Naive thymus-derived CD8-positive, alpha-beta T cell (primary cell): Measurements from ENCODE around the gene MFSD8. TPM values are rescaled to one million over a fixed set of nuclear protein-coding genes. Genes with fewer than 3 reads are reported as not detected.
"Not testable (repeated sequence)": the region's sequence is repeated elsewhere in the genome, so short reads cannot be mapped to it uniquely, and the experiment has no call there.

ENCODE experiments used
- ATAC-seq, 2 donors: fragments of 150-1000 bp; cut with Tn5 transposase in 1 of 2; sonication (Bioruptor Pico), chemical (Tn5 transposase) in 1 of 2; 1 replicate in 1 of 2; 2 replicates in 1 of 2; pipeline ENCODE4 v1.10.0; 2021; ENCODE audit warnings: mild to moderate bottlenecking in 2 of 2, moderate library complexity in 2 of 2
- POLR2A ChIA-PET: fragments of 350-600 bp; sonication (Branson Sonifier 250); formaldehyde crosslinking; loops from one replicate; lab custom pipeline; 2021; ENCODE audit warnings: antibody characterized with exemption; lab: Charles Lee
- DNase-seq, 10 donors: peaks; one replicate each; pipeline versions ENCODE4 v3.0.0 to v3.0.0-alpha.2; 2020 to 2022
- H3K27ac Mint-ChIP-seq, 10 donors: one replicate each; pipeline ENCODE4 v1.8.0; 2020 to 2022; ENCODE audit warnings: mild to moderate bottlenecking in 10 of 10, mixed read lengths in 10 of 10, moderate library complexity in 4 of 10, inconsistent platforms in 1 of 10
- H3K27me3 Mint-ChIP-seq, 5 donors: one replicate each; pipeline ENCODE4 v1.8.0; 2021 to 2022; ENCODE audit warnings: mixed read lengths in 5 of 5
- H3K36me3 Mint-ChIP-seq, 3 donors: one replicate each; pipeline ENCODE4 v1.8.0; 2020 to 2022; ENCODE audit warnings: mixed read lengths in 3 of 3, mild to moderate bottlenecking in 2 of 3, inconsistent platforms in 1 of 3
- H3K4me1 Mint-ChIP-seq, 4 donors: one replicate each; pipeline ENCODE4 v1.8.0; 2021 to 2022; ENCODE audit warnings: mixed read lengths in 4 of 4
- H3K4me3 Mint-ChIP-seq, 10 donors: one replicate each; pipeline ENCODE4 v1.8.0; 2020 to 2022; ENCODE audit warnings: mild to moderate bottlenecking in 10 of 10, mixed read lengths in 10 of 10, moderate library complexity in 6 of 10, inconsistent platforms in 1 of 10
- H3K9me3 Mint-ChIP-seq, 9 donors: one replicate each; pipeline ENCODE4 v1.8.0; 2020 to 2022; ENCODE audit warnings: mixed read lengths in 9 of 9, mild to moderate bottlenecking in 3 of 9, inconsistent platforms in 1 of 9, moderate library complexity in 1 of 9
- polyA plus RNA-seq, 3 donors: library from polyadenylated mRNA; unstranded; fragments of 300-500 nt; fragmentation: Illumina TruSeq; gene quantifications; one replicate each; pipeline ENCODE4 v1.2.3, GENCODE V29; 2021
- total RNA-seq, 8 experiments: library from RNA in 2 of 8; stranded (reverse) in 2 of 8; gene quantifications; one replicate each; pipeline ENCODE4 v1.2.3 and lab custom pipeline; 2021 to 2026

MFSD8 gene
- total and polyA plus RNA-seq, 5 experiments from 2014 or later, result 5.8 to 44.3 (median 7.8) TPM

GRCh38 chr4:127930175-127930574 lies 34.8 kb downstream of the MFSD8 start:
- Mint-ChIP-seq H3K4me3 (no peak overlapping the region), H3K9me3 (peaks cover 0 to 4% (median 0%) of the 10 kb centered on the region in 9 donors), H3K36me3 (peaks cover 0 to 45% (median 32%) of the 10 kb centered on the region in 3 donors), H3K27ac (no peak overlapping the region), H3K4me1 (peaks cover 0 to 6% (median 4%) of the 10 kb centered on the region in 4 donors), H3K27me3 (no peaks in the 10 kb centered on the region)
- DNase-seq, result no peak
- ATAC-seq, result no peak
- POLR2A ChIA-PET, result interaction anchor here (0.6 kb wide), 1 partner anchor 27 kb away, joined by 5 read pairs; no protein-coding TSS in a partner anchor

GRCh38 chr4:127925720-127926119 lies 39.3 kb downstream of the MFSD8 start:
- POLR2A ChIA-PET, DNase-seq, H3K4me3 Mint-ChIP-seq, H3K27me3 Mint-ChIP-seq, H3K27ac Mint-ChIP-seq, H3K4me1 Mint-ChIP-seq, H3K9me3 Mint-ChIP-seq, ATAC-seq: not testable (repeated sequence)
- H3K36me3 Mint-ChIP-seq, result peaks cover 0 to 68% (median 54%) of the 10 kb centered on the region in 3 donors

GRCh38 chr4:127922226-127922625 lies 42.7 kb downstream of the MFSD8 start:
- POLR2A ChIA-PET, result no interaction called here
- Mint-ChIP-seq H3K27me3 (no peaks in the 10 kb centered on the region), H3K27ac (no peak overlapping the region), H3K36me3 (peaks cover 8 to 69% (median 53%) of the 10 kb centered on the region in 3 donors), H3K4me3 (no peak overlapping the region), H3K9me3 (peaks cover 0 to 4% (median 0%) of the 10 kb centered on the region in 9 donors), H3K4me1 (peaks cover 0 to 8% (median 5%) of the 10 kb centered on the region in 4 donors)
- ATAC-seq, result no peak
- DNase-seq, result no peak

DNA sequence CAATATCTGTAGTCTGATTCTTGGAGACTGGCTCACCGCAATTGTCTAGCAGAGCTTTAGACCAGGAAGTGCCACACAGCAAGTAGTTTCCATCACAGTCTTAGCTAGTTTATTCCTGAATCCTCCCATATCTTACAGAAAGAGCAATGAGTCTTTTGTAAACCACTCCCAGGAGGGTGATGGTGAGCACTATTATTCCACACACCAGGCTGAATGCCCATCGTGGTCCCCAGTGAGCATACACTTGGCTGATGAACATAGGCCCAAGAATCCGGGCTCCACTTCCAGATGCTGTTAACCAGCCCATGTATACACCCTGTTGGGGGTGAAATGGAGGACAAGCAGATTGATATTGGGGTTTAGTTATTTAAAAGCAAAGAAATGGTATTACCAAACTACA lies 44.5 kb downstream of the MFSD8 start:
- no peak for ATAC-seq
- POLR2A ChIA-PET, result no interaction called here

GRCh38 chr4:127917151-127917550 lies 47.8 kb downstream of the MFSD8 start:
- peak overlapping the region in 1 of 10 donors; percentile 11 for H3K27ac Mint-ChIP-seq
- H3K36me3 Mint-ChIP-seq, result peaks cover 8 to 38% (median 33%) of the 10 kb centered on the region in 3 donors
- peaks cover 0 to 2% (median 0%) of the 10 kb centered on the region in 9 donors for H3K9me3 Mint-ChIP-seq
- no peaks in the 10 kb centered on the region for H3K27me3 Mint-ChIP-seq
- DNase-seq (no peak), ATAC-seq (no peak)
- H3K4me3 Mint-ChIP-seq, result no peak overlapping the region
- H3K4me1 Mint-ChIP-seq, result no peaks in the 10 kb centered on the region
- POLR2A ChIA-PET, result no interaction called here

More for the DNA sequence above, 44.5 kb downstream of the MFSD8 start:
- Mint-ChIP-seq H3K4me1 (peaks cover 0 to 5% (median 4%) of the 10 kb centered on the region in 4 donors), H3K27me3 (no peaks in the 10 kb centered on the region), H3K27ac (no peak overlapping the region), H3K36me3 (peaks cover 8 to 60% (median 50%) of the 10 kb centered on the region in 3 donors), H3K4me3 (no peak overlapping the region), H3K9me3 (no peaks in the 10 kb centered on the region)
- DNase-seq, result no peak

DNA sequence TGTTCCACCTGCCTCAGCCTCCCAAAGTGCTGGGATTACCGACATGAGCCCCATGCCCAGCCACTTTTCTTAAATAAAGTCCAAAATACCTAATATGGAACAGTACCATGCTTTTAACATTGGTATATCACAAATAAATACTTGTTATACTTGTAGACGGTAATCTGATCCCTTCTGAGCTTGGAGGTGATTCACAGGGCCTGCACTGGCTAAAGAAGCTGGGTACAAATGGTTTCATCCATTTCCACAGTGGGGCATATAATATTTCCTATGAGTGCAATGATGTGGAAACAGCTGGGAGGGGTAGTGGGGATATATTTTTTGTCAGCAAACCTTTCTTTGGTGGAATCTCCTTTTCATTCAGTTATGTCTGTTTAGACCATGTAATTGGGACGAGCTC lies 48.5 kb downstream of the MFSD8 start:
- no peaks in the 10 kb centered on the region for H3K4me1 Mint-ChIP-seq
- no peak overlapping the region for H3K4me3 Mint-ChIP-seq
- H3K27ac Mint-ChIP-seq, result no peak overlapping the region
- H3K9me3 Mint-ChIP-seq, result peaks cover 0 to 2% (median 0%) of the 10 kb centered on the region in 9 donors
- DNase-seq, result no peak
- peaks cover 8 to 35% (median 32%) of the 10 kb centered on the region in 3 donors for H3K36me3 Mint-ChIP-seq
- no peaks in the 10 kb centered on the region for H3K27me3 Mint-ChIP-seq
- POLR2A ChIA-PET, result no interaction called here
- no peak for ATAC-seq

- Mint-ChIP-seq H3K27ac (no peak overlapping the region), H3K4me3 (no peak overlapping the region), H3K36me3 (peaks cover 0 to 5% (median 4%) of the 10 kb centered on the region in 3 donors), H3K9me3 (peaks cover 0 to 11% (median 6%) of the 10 kb centered on the region in 9 donors), H3K27me3 (peaks cover 0 to 4% (median 0%) of the 10 kb centered on the region in 5 donors), H3K4me1 (no peaks in the 10 kb centered on the region)
- no peak for ATAC-seq
- DNase-seq, result no peak
- POLR2A ChIA-PET, result no interaction called here
Observed at GRCh38 chr4:127905029-127905428, 59.9 kb downstream of the MFSD8 start.

- H3K27me3 Mint-ChIP-seq, H3K4me1 Mint-ChIP-seq, H3K27ac Mint-ChIP-seq, POLR2A ChIA-PET, ATAC-seq, DNase-seq, H3K4me3 Mint-ChIP-seq, H3K36me3 Mint-ChIP-seq: not testable (repeated sequence)
- H3K9me3 Mint-ChIP-seq, result peaks cover 0 to 11% (median 6%) of the 10 kb centered on the region in 9 donors
Observed at GRCh38 chr4:127899682-127900081, 65.3 kb downstream of the MFSD8 start.

DNA sequence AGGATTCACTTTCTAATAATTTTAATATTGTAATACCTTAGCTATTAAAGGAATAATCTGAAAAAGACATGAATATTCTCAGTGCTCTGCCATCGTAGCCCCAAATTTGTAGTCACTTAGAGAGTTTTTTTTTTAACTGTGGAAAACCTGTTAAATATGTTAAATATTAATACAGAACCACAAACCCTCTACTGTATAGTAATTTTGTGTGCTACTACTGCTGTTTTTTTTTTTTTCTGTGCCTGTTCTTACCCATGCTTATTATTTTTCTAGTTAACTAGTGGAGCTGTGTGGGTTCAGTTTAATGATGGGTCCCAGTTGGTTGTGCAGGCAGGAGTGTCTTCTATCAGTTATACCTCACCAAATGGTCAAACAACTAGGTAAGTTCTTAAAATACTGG lies 68.4 kb downstream of the MFSD8 start:
- Mint-ChIP-seq H3K27me3 (no peaks in the 10 kb centered on the region), H3K27ac (no peak overlapping the region), H3K36me3 (peaks cover 3 to 12% (median 4%) of the 10 kb centered on the region in 3 donors), H3K4me3 (no peak overlapping the region), H3K4me1 (no peaks in the 10 kb centered on the region), H3K9me3 (peaks cover 0 to 6% (median 0%) of the 10 kb centered on the region in 9 donors)
- POLR2A ChIA-PET, result no interaction called here
- DNase-seq (no peak), ATAC-seq (no peak)

DNA sequence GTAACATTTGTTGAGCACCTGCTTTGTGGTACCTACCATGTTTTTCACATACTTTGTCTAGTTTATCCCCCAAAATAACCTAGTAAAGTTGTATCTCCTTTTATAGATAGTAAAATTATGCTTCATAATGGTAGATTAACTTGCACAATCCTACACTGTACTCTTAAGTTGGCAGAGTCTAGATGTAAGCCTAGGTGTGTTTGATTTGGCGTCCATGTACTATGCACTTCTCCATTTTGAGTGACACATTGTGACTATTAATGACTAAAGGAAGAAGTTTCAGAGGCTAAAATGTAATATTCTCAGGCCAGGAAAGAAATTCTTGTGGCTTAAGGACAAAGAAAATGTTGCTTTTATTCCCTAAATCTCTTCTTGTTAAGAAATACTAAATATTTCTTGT lies 68.9 kb downstream of the MFSD8 start:
- ATAC-seq (no peak), DNase-seq (no peak)
- Mint-ChIP-seq H3K36me3 (peaks cover 3 to 12% (median 4%) of the 10 kb centered on the region in 3 donors), H3K27ac (no peak overlapping the region), H3K9me3 (peaks cover 0 to 6% (median 0%) of the 10 kb centered on the region in 9 donors), H3K4me1 (no peaks in the 10 kb centered on the region), H3K4me3 (no peak overlapping the region), H3K27me3 (no peaks in the 10 kb centered on the region)
- POLR2A ChIA-PET, result no interaction called here

GRCh38 chr4:127889903-127890302 lies 75.1 kb downstream of the MFSD8 start:
- Mint-ChIP-seq H3K36me3 (peaks cover 3 to 19% (median 4%) of the 10 kb centered on the region in 3 donors), H3K27ac (no peak overlapping the region), H3K27me3 (no peaks in the 10 kb centered on the region), H3K9me3 (no peaks in the 10 kb centered on the region), H3K4me1 (no peaks in the 10 kb centered on the region), H3K4me3 (no peak overlapping the region)
- DNase-seq, result no peak
- ATAC-seq, result no peak
- POLR2A ChIA-PET, result interaction anchor here (1.4 kb wide), 1 partner anchor 9 kb away, joined by 3 read pairs; the partner anchor contains the start of gene PLK4

GRCh38 chr4:127888559-127888958 lies 76.4 kb downstream of the MFSD8 start:
- DNase-seq (no peak), ATAC-seq (no peak)
- Mint-ChIP-seq H3K36me3 (peaks cover 3 to 15% (median 4%) of the 10 kb centered on the region in 3 donors), H3K4me1 (no peaks in the 10 kb centered on the region), H3K27me3 (no peaks in the 10 kb centered on the region), H3K9me3 (no peaks in the 10 kb centered on the region), H3K27ac (no peak overlapping the region), H3K4me3 (no peak overlapping the region)
- POLR2A ChIA-PET, result no interaction called here

- Mint-ChIP-seq H3K4me1 (peaks cover 6 to 31% (median 24%) of the 10 kb centered on the region in 4 donors), H3K36me3 (peaks cover 0 to 10% (median 0%) of the 10 kb centered on the region in 3 donors), H3K9me3 (peaks cover 0 to 2% (median 0%) of the 10 kb centered on the region in 9 donors), H3K4me3 (peak overlapping the region; percentile 87 to 100 (median 98)), H3K27me3 (peaks cover 0 to 2% (median 0%) of the 10 kb centered on the region in 5 donors), H3K27ac (peak overlapping the region in 8 of 10 donors; percentile 48 to 99 (median 98))
- DNase-seq (no peak), ATAC-seq (no peak)
- POLR2A ChIA-PET, result interaction anchor here (1.9 to 2.8 kb wide), 2 partner anchors 83 to 179 kb away, joined by 8 to 19 read pairs; partner anchors contain the start of genes ABHD18, LARP1B and MFSD8
Observed at GRCh38 chr4:127881563-127881864, 83.5 kb downstream of the MFSD8 start.
